NCI-H526 (cell line): Measurements from ENCODE around the gene CDK17.
"Not testable (repeated sequence)": the region's sequence is repeated elsewhere in the genome, so short reads cannot be mapped to it uniquely, and the experiment has no call there.

ENCODE experiments used
- DNase-seq, 2 experiments: peaks; one replicate each; lab custom pipeline; 2025; lab: John Stamatoyannopoulos, UW

CDK17 gene

DNA sequence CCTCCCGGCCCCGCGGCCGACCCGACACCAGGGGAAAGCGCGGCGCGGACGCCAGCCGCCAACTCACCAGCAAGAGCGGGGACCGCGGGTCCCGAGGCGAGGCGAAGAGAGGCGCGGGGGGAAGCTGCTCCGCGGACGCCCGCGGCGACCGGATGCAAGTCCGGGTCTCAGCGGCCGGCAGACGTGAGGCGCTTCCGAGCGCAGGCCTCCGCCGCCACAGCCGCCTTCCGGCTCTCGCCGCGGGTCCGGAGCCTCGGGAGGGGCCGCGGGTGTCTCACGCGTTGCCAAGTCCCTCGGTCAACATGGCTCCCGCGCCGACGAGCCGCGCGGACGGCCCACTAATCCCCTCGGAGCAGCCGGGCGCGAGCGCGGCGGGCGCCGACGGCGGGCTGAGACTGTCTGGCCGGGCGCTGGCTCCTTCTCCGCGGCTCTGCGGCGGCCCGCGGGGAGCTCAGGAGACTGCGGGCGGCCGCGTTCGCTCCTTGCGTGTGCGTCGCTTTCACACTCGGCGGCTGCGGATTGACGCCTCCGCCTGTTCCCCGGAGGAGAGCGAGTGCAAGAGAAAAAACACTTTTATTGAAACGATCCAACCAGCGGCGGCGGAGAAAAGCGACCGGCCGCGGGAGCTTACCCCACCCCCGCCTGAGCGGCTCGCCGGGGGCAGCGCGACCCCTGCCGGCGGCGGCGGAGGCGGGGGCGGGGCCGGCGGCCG, at the start of gene CDK17:
CDK17 (minus strand) TSS at position 521 of the 712 bp plus-strand sequence. CDS start 65,603 bp downstream, outside the sequence.
- peak; percentile 67 to 91 for DNase-seq

DNA sequence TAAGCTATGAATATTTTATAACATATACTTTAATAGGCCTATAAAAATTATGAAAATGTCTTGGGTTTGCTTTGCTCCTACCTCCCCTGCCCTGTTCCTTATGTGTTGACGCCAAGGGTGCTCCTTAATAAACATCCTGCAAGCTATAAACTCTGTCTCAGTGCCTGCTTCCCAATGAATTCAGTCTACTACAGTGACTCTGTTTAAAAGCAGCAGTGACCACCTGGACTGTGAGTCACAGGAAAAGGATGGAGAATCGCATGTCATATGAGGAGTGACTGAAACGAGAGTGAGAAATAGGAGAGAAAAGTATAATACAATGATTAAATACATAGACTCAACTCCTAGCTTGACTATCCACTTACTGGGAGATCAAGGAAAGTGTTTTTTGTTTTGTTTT, 48.1 kb upstream of the CDK17 start:
- DNase-seq = no peak

DNA sequence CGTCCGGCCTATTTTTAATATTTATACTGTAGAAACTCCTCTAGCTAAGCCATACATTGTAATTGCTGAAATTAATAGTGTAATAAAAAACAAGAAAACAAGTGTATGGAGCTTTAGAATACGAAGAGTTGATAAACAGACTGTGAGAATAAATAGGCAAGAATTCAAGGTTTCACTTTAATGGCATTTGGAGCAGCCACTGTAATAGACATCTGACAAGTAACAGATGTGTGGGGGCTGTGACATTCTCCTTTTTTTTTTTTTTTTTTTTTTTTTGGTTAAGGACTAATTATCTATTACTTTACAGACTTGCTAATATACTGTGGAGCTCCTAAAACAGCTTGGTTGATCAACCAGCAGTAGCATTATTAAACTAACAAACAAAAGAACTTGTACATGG, 47.0 kb upstream of the CDK17 start:
- DNase-seq = no peak

DNA sequence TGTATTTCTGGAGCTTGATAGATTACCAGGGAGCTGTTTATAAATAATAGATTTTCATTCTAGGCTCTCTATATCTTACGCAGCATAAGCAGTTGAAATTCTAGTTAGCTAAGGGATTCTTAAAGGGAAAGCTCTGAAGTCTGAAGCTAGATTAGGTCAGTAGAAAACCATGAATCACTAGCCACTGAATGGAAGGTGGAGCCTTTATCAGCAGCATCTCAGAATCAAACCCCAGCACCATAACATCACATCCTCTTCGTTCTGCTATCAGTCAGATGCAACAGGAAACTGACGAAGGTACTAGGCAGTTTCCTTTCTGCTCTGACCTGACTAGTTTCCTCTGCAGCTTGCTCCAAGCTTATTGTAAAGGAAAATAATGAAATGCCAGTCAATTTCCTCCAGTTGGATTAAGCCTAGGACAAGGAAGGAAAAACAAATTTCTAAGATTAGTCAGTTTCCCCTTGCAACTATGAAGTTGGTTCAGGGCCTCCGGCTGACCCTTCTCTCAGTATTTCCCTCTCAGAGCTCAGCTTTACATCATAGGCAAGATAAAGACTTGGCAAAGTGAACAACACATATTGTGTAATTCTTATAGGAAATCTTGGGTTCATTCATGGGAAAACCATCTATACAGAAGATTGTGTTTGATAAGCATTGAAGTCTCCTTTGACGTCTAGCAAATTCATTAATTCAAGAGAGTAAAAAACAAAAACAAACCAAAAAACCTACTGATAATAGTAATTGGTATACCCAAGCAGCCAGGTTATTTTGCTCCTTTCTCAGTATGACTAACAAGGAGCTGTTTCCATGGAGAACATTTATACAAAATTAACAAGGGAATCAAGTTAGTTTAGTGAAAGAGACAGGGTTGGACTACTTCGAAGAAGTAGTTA, 45.7 kb upstream of the CDK17 start:
- DNase-seq = no peak

DNA sequence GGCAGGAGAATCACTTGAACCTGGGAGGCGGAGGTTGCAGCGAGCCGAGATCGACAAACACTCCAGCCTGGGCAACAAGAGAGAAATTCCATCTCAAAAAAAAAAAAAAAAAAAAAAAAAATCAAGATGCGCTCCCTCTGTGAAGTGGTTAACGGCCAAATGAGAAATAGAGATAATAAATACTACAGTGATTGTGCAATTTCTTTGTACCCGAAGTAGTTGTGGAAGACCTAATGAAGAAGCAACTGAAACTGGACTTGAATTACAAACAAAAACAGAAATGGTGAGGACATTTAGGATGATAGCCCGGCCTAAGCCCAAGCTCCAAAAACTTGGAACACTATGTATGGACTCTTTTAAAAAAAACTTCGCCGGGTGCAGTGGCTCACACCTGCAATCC, 44.2 kb upstream of the CDK17 start:
- DNase-seq = no peak

DNA sequence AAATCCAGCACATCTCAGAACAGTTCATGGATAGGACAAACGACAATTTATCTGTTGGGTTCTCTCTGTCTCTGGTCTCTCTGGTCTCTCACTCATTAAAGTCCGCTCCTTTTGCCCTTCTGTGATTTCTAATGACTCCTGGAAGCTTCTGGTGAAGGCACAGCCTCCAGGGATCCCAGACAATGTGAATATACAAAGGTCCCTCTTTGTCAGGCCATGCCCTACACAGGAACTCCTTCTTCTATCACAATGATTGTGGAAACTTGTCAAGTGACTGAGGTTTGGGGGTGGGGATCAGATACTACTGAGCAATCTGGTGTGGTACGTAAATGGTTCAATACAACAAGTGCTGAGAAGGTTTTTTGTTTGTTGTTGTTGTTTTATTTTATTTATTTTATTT, 42.7 kb upstream of the CDK17 start:
- no peak for DNase-seq

DNA sequence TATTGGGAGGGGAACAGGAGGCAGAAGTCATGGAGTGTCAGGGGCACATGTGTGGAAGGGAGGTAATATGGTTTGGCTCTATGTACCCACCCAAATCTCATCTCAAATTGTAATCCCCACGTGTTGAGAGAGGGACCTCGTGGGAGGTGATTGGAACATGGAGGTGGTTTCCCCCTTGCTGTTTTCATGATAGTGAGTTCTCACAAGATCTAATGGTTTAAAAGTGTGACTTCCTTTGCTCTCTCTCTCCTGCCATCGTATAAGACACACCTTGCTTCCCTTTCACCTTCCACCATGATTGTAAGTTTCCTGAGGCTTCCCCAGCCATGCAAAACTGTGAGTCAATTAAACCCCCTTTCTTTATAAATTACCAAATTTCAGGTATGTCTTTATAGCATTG, 41.6 kb upstream of the CDK17 start:
- no peak for DNase-seq

DNA sequence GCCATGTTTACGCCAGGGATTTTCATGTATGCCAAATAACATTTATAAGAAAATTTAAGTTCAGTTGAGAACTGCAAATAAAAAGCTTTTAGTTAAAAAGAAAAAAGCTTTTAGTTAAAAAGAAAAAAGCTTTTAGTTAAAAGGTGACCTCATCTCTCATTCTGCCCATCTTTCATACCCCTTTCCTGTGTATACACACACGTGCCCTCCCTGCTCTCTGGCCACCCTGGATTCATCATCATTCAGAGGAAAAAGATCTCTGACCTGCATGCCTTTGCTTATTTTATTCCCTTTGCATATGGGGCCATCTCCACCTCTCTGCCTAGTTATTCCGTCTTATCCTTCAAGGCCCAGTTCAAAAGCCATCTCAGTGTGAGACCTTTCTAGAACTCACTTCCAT, 38.1 kb upstream of the CDK17 start:
- DNase-seq = no peak

DNA sequence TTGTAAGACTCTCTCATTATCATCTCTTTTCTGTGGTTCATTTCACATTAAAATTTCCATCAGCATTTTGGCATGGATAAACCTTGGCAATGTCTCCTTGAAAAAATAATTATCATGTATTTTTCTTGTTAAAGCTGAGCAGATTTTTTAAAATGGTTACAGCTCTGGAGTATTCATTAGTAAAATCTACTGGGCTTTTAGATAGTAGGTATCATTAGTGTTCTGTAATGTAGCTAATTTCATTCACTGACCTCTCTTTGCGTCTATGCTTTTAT, 36.9 kb upstream of the CDK17 start:
- DNase-seq = no peak

DNA sequence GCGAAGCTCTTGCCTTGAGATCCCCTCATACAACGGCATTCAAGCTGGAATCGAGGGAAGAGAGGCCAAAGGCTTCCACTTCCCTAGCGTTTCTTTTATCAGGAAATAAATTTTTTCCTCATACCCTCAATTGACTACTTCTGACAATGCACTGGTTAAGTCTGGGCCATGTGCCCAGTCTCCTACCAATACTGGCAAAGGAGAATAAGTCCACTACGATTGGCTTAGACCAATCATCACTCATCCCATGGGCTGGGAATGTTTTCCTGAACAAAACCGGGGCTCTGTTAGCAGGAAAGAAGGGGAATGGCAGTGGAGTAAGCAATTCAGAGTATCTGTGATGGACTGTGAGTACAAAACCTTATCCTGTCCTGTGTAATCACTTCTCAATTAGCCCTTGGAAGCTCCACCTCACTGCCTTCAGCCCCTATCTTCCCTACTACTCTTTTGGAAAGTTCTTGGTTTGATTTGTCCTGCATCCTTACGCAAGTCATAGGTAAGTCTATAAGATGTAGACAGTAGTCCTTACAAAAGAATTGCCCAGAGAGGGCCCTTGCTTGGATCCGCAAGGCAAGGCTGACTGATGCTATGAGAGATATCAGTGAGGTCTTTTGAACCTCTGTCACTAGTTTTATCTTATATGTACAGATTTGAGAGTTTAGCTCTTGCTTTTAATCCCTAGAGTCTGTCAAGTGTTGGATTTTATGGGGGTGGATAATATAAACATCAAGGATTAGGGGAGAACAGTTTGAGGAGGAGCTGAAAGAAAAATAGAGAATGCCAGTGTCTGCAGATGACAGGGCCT, 36.3 kb upstream of the CDK17 start:
- DNase-seq = no peak

DNA sequence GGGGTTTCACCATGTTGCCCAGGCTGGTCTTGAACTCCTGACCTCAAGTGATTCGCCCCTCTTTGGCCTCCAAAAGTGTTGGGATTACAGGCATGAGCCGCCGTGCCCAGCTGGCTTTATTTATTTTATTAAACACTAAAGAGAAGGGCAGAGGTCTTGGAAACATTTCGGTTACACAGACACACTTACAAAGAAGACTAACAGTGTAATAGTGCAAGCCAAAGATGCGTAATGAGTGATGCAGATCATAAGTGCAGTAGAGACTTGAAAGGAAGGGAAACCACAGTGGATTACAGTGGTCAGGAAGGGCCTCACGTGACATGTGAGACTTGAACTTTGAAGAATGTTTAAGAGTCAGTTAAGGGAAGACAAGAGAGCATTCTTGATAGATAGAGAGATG, 33.9 kb upstream of the CDK17 start:
- no peak for DNase-seq

DNA sequence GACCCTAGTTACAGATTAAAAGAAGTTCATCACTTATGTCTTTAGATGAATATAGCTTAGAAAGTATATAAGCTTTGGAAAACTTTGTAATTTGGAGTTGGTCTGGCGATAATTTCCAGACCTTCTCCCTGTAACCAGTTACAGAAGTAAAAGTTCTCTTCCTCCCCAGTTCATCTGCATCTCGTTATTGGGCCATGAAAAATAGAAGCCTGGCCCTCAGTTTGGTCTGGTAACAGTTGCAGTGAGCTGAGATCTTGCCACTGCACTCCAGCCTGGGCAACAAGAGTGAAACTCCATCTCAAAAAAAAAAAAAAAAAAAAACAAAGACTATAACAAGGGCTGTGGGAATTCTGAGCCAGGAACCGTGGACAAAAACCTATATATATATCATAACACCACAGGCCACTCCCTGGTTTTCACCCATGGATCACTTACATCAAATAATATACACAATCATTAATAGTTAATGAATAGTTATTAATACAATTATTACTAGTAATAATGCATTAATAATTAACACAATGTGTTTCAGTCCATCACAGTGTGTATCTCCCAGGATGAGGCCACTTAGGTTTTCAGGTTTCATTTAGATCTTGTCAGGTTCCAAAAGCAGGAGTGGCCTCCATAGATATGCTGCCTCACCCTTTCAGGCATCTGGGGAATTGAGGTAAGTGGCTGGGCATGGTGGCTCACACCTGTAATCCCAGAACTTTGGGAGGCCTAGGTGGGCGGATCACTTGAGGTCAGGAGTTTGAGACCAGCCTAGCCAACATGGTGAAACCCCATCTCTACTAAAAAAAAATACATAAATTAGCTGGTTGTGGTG, 32.5 kb upstream of the CDK17 start:
- not testable (repeated sequence) for DNase-seq

DNA sequence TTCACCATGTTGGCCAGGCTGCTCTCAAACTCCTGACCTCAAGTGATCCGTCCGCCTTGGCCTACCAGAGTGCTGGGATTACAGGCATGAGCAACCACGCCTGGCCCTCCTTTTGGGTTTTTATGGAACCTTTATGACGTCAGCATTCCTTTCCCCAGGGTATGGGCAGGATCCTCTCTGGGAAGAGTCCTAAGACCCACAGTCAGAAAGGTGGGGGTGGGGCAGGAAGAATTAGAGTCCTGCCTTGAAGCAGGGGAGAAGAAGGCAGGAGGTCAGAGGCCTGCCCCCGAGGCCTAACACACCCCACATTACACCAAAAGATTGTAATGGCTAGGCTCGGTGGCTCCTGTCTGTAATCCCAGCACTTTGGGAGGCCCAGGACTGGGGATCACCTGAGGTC, 30.8 kb upstream of the CDK17 start:
- no peak for DNase-seq

DNA sequence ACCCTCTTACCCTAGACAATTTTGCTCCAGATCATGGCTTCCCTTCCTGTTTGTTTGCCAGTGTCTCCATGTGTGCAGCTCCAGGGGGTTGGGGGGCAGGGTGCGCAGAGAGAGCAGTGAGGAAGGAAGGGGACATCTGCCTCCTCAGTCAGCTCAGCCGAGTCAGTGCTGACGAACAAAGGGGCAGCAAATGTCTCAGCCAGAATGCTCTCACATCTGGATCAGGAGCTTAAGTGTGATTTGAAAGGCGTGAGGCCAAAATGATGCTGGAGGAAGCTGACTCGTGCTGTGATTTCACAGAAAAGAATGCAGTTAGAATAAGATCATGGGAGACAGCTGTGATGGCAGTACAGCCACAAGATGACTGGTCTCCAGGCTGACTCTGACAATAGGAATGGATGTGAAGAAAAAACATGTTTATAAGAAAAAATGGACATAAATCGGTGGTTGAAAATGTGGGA, 27.1 kb upstream of the CDK17 start:
- DNase-seq = no peak

DNA sequence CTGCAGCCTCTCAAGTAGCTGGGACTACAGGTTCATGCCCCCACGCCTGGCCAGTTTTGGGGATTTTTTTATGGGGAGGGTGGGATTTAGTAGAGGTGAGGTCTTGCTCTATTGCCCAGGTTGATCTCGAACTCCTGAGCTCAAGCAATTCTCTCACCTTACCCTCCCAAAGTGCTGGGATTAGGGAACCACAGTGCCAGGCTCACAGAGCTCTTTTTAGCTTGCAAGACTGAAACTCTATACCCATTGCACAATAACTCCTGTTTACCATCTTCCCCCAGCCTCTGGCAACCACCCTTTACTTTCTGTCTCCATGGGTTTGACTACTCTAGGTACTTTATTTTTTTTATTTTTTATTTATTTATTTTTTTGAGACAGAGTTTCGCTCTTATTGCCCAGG, 25.7 kb upstream of the CDK17 start:
- DNase-seq = peak in 1 of 2 experiments; percentile 19

DNA sequence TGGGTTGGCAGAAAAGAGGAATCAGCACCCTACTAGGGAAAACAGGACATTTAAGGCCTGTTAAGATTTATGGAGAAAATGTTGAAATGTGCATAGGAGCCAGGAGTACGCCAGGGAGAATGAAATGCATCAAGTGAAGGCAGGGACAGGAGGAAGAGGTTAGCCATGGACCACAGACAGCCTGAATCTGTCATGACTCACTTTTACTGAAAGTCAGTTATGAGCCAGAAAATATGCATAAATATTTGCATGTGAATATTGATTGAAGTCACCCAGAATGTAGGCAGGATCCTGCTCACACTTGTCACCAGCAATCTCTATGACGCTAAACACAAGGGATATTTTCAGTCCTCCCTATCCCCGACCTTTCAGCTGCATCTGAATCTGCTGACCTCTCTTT, 25.1 kb upstream of the CDK17 start:
- peak; percentile 69 to 74 for DNase-seq

DNA sequence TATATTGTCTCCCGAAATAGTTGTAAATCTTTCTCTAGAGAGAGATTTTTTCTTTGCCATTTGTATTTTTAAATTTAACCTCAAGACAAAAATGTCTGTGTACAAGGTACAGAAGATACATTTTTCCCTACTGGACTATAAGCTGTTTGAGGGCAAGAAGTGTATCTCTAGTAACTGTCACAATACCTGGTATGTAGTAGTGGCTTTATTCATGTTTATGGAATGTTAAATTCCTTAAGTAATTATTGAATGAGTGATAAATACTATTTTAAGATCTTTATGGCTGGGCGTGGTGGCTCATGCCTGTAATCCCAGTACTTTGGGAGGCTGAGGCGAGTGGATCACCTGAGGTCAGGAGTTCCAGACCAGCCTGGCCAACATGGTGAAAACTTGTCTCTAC, 24.4 kb upstream of the CDK17 start:
- DNase-seq = no peak

DNA sequence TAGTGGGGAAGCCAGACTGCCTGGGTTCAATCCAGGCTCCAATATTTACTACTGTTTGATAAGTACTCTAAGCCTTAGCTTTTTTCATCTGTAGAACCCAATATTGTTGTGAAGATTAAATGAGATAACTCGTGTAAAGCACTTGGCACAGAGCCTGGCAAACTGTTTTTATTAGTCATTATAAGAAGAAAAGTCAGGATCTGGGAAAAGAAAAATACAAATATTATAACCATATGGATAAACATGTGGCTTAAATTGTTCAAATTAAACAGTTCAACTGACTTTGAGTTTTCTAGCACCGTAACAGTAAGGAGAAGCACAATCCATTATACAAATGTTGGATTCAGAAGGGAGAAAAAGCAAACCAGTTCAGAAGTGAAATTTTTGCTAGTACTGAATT, 22.0 kb upstream of the CDK17 start:
- DNase-seq = no peak

DNA sequence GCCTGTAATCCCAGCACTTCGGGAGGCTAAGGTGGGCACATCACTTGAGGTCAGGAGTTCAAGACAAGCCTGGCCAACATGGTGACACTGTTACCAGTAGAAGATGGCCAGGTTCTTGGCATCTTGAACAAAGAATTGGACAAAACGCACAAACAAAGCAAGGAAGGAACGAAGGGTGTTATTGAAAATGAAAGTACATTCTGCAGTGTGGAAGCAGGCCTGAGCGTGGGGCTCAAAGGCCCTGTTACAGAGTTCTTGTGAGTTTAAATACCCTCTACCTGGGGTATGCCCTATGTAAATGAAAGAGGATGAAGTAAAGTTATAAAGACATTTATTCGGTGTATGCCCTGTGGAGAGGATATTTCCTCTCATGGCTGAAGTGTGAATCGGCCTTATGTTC, 20.8 kb upstream of the CDK17 start:
- DNase-seq = no peak

DNA sequence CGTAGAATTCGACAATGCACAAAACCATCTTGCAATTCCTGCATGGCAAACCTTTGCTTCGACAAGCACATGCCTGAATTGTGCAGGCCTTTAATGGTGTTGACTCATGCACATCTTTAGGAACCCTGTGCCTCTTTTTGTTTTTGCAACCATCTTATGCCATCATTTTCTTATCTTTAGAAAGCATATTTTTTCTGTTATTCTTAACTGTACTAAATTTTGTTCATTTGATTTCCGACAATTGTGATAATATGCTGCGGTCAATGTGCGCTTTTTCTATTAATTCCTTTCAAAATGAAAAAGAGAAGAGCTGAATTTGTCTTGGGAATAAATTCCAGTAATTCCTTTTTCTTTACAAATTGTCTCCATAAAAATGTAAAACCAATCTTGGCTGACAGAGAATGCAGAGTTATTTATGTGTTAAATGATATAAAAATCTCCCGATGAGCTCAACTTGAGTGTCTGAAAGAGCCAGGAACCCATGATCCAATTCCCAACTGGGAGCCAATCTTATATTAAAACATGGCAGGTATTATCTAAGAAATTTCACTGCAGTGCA, 20.1 kb upstream of the CDK17 start:
- no peak for DNase-seq

DNA sequence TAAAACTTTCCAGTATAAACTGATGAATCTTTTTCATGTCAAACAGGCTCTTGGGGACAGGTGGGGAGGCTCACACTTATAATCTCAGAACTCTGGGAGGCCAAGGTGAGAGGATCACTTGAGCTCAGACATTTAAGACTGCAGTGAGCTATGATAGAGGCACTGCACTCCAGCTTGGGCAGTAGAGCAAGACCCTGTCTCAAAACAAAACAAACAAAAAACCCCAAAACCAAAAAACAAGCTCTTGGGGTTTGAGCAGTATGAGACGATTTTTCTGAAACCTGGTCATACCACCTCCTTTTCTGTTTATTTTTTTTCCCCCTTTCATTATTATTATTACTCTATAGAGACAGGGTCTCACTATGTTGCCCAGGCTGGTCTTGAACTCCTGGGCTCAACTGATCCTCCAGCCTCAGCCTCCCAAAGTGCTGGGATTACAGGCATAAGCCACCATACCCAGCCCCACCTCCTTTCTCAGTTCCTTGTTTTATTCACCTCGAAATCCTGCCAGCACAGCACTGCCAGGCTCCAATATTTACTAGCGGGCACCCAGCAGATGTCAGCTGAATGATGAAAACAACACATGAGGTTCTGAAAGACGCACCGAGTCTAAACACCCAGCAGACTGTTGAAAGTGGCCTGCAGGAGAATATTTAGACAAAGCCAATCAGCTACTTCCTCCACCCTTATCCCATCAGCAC, 19.5 kb upstream of the CDK17 start:
- DNase-seq = no peak
